H54 (cell line): ENCODE results near the gene KPTN.

Experiments
- DNase-seq: peaks from one replicate; pipeline ENCODE4 v3.0.0; 2011; ENCODE audit warnings: low spot score, mixed read lengths; ENCODE audit not compliant: insufficient read length
- FAIRE-seq: peaks from 3 replicates; lab custom pipeline; 2011; peaks lifted over from hg19 to GRCh38; lab: Jason Lieb, UNC
- POLR2A ChIP-seq: IDR thresholded peaks from 2 replicates; pipeline ENCODE4 v1.6.1; 2011; ENCODE audit warnings: low read depth, mild to moderate bottlenecking, low read length

KPTN gene

GRCh38 chr19:47448360-47448727 lies 35.7 kb downstream of the KPTN start:
- DNase-seq: no peak
- no peak for TF ChIP-seq POLR2A
- FAIRE-seq: no peak

GRCh38 chr19:47447470-47448359 lies 36.3 kb downstream of the KPTN start:
- DNase-seq (no peak), FAIRE-seq (no peak)
- no peak for TF ChIP-seq POLR2A

- FAIRE-seq (no peak), DNase-seq (no peak)
- no peak for TF ChIP-seq POLR2A
Observed at GRCh38 chr19:47446534-47447469, 37.2 kb downstream of the KPTN start.

- DNase-seq (no peak), FAIRE-seq (no peak)
- TF ChIP-seq POLR2A: no peak
Observed at GRCh38 chr19:47445937-47446402, 38.0 kb downstream of the KPTN start.

GRCh38 chr19:47445527-47445926 lies 38.5 kb downstream of the KPTN start:
- DNase-seq: no peak
- no peak for TF ChIP-seq POLR2A
- no peak for FAIRE-seq

- no peak for TF ChIP-seq POLR2A
- no peak for FAIRE-seq
- DNase-seq: no peak
Observed at GRCh38 chr19:47444388-47444821, 39.6 kb downstream of the KPTN start.

- no peak for DNase-seq
- no peak for TF ChIP-seq POLR2A
- no peak for FAIRE-seq
Observed at GRCh38 chr19:47443331-47443730, 40.7 kb downstream of the KPTN start.

- FAIRE-seq: no peak
- no peak for DNase-seq
- TF ChIP-seq POLR2A: no peak
Observed at GRCh38 chr19:47438793-47439220, 45.2 kb downstream of the KPTN start.

GRCh38 chr19:47437500-47437899 lies 46.5 kb downstream of the KPTN start:
- FAIRE-seq (no peak), DNase-seq (no peak)
- TF ChIP-seq POLR2A: no peak

- DNase-seq: peak; percentile 69
- no peak for TF ChIP-seq POLR2A
- peak; percentile 38 for FAIRE-seq
Observed at GRCh38 chr19:47436712-47437401, 47.2 kb downstream of the KPTN start.

- DNase-seq (no peak), FAIRE-seq (no peak)
- TF ChIP-seq POLR2A: no peak
Observed at GRCh38 chr19:47435883-47436417, 48.1 kb downstream of the KPTN start.

- no peak for DNase-seq
- FAIRE-seq: no peak
- TF ChIP-seq POLR2A: no peak
Observed at GRCh38 chr19:47435196-47435595, 48.8 kb downstream of the KPTN start.

- DNase-seq (no peak), FAIRE-seq (no peak)
- TF ChIP-seq POLR2A: no peak
Observed at GRCh38 chr19:47434088-47434487, 49.9 kb downstream of the KPTN start.
